ENCODE data around the gene TAS2R38.
"Not testable (repeated sequence)": the region's sequence is repeated elsewhere in the genome, so short reads cannot be mapped to it uniquely, and the experiment has no call there.

Gene TAS2R38

GRCh38 chr7:141992156-141992555, 18.6 kb upstream of the TAS2R38 start:
- TF ChIP-seq SPI1 (IDR thresholded peaks at IDR 0.05; ENCODE audit: borderline replicate concordance, low read depth) (no peak), POLR2AphosphoS5 (IDR thresholded peaks at IDR 0.05; ENCODE audit: low read depth) (no peak), REST (IDR thresholded peaks at IDR 0.05; ENCODE audit: insufficient replicate concordance, low read depth) (no peak)
- Histone ChIP-seq H3K27ac (replicated peaks) (no peak overlapping the region; the same call in 1 of the 2 replicates), H3K4me3 (replicated peaks; ENCODE audit: insufficient read depth, low read length) (no peak overlapping the region), H3K27me3 (ENCODE audit: insufficient read depth, poor library complexity, severe bottlenecking) (no peaks in the 10 kb centered on the region)
- peak in 1 of 2 experiments; percentile 56 for DNase-seq (ENCODE audit: low read depth in 1 of 2, low spot score in 1 of 2)

GRCh38 chr7:141991140-141991539, 17.6 kb upstream of the TAS2R38 start:
- DNase-seq (ENCODE audit: low read depth in 1 of 2, low spot score in 1 of 2): peak in 1 of 2 experiments; percentile 77
- TF ChIP-seq GABPA (IDR thresholded peaks at IDR 0.05; ENCODE audit: low read depth) (0 out of 2 replicates have a peak, but pooled peaks have one; percentile 35), SPI1 (IDR thresholded peaks at IDR 0.05; ENCODE audit: borderline replicate concordance, low read depth) (peak; percentile 36; the same call in 1 of the 2 replicates), CTCF (IDR thresholded peaks at IDR 0.05; ENCODE audit: insufficient read depth, low read length) (no peak), POLR2AphosphoS5 (IDR thresholded peaks at IDR 0.05; ENCODE audit: low read depth) (peak; percentile 46; the same call in 1 of the 2 replicates)
- Histone ChIP-seq H3K27ac (replicated peaks) (peak overlapping the region; percentile 49), H3K27me3 (ENCODE audit: insufficient read depth, poor library complexity, severe bottlenecking) (no peaks in the 10 kb centered on the region), H3K4me3 (replicated peaks; ENCODE audit: insufficient read depth, low read length) (no peak overlapping the region)

- Histone ChIP-seq H3K4me3 (replicated peaks; ENCODE audit: insufficient read depth, low read length) (no peak overlapping the region; the same call in 1 of the 2 replicates), H3K27me3 (ENCODE audit: insufficient read depth, poor library complexity, severe bottlenecking) (no peaks in the 10 kb centered on the region), H3K27ac (replicated peaks) (peak overlapping the region; percentile 49)
- peak in 1 of 2 experiments; percentile 63 for DNase-seq (ENCODE audit: low read depth in 1 of 2, low spot score in 1 of 2)
- TF ChIP-seq SPI1 (IDR thresholded peaks at IDR 0.05; ENCODE audit: borderline replicate concordance, low read depth) (peak; percentile 54; the same call in 1 of the 2 replicates), CTCF (IDR thresholded peaks at IDR 0.05; ENCODE audit: insufficient read depth, low read length) (no peak), GABPA (IDR thresholded peaks at IDR 0.05; ENCODE audit: low read depth) (no peak), POLR2AphosphoS5 (IDR thresholded peaks at IDR 0.05; ENCODE audit: low read depth) (no peak), REST (IDR thresholded peaks at IDR 0.05; ENCODE audit: insufficient replicate concordance, low read depth) (no peak)
Measured at GRCh38 chr7:141990011-141990725, 16.6 kb upstream of the TAS2R38 start.

- DNase-seq (ENCODE audit: low read depth in 1 of 2, low spot score in 1 of 2); H3K4me3 ChIP-seq (replicated peaks; ENCODE audit: insufficient read depth, low read length); H3K27me3 ChIP-seq (ENCODE audit: insufficient read depth, poor library complexity, severe bottlenecking): not testable (repeated sequence)
- peak overlapping the region; percentile 49 for H3K27ac ChIP-seq (replicated peaks)
Measured at GRCh38 chr7:141987803-141988202, 14.2 kb upstream of the TAS2R38 start.
